Measurements from ENCODE around the gene LCE2B.

The LCE2B gene

DNA sequence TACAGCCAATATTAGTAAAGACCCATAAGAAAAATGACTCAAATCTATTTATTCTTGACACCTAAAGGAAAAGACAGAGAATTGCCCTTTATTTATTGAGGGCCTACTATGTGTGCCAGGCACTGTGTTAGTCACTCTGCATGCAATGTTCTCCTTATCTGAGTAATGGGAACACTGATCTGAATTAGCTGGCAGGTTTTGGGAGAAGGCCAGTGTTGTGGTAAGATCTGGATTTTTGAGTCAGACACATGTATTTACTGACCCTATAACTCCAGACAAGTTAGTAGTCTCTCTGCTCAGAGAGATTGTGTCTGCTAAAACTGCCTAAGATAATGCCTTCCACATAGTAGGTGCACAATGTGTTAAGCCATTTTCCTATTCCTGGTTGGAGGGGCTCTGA, 39.3 kb downstream of the LCE2B start:
- no peak for DNase-seq (ENCODE audit: low read depth)
- no peak overlapping the region for H3K4me3 ChIP-seq (ENCODE audit: low read depth, low read length)
- TF ChIP-seq MYC (IDR thresholded peaks at IDR 0.05; ENCODE audit: low read depth, low read length): no peak
- TF ChIP-seq POLR2A (IDR thresholded peaks at IDR 0.05; ENCODE audit: extremely low read depth, insufficient read length): no peak
- no peak for TF ChIP-seq CTCF (IDR thresholded peaks at IDR 0.05; ENCODE audit: low read depth, low read length)
- TF ChIP-seq, protein P1, sequence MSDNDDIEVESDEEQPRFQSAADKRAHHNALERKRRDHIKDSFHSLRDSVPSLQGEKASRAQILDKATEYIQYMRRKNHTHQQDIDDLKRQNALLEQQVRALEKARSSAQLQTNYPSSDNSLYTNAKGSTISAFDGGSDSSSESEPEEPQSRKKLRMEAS (IDR thresholded peaks at IDR 0.05; ENCODE audit: low read depth, low read length): no peak

DNA sequence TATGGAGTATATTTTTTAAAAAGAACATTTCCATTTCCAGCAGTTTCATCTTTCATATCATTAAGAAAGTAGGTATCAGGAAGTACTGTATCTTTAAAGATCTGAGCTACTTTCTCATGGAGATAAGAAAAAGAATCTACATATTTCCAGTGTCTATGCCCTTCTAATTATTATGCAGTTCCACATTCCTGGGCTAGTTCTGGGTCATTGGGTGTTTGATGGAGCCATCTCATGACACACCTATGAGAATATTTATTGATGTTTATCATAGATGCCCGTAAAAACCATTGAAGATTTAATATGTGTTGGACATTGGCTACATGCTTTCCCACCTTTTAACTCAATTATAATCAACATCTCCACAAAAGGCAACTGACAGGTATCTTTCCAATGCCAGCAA, 43.1 kb downstream of the LCE2B start:
- DNase-seq (ENCODE audit: low read depth): no peak
- H3K4me3 ChIP-seq (ENCODE audit: low read depth, low read length): no peak overlapping the region
- no peak for TF ChIP-seq MYC (IDR thresholded peaks at IDR 0.05; ENCODE audit: low read depth, low read length)
- TF ChIP-seq CTCF (IDR thresholded peaks at IDR 0.05; ENCODE audit: low read depth, low read length): no peak

DNA sequence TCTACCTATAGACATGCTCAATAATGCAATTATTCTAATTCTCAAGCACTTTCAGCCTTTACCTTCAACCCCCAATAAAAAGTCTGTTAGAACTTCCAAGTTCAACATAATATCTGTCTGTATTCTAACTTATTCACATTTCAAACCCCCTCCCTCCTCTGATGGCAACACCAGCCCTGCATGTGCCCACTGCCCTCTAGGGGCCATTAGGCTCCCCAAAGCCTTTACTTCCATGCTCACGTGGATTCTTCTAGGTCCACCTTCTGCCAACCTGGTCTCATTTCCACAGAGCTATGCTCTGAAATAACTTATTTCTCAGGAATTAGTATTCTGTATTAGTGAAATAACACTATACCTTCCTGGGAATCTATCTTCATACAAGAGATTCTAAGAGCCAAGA, 49.7 kb downstream of the LCE2B start:
- TF ChIP-seq POLR2A (IDR thresholded peaks at IDR 0.05; ENCODE audit: extremely low read depth, insufficient read length): no peak
- TF ChIP-seq CTCF (IDR thresholded peaks at IDR 0.05; ENCODE audit: low read depth, low read length): peak; percentile 43
- DNase-seq (ENCODE audit: low read depth): peak; percentile 14
- H3K4me3 ChIP-seq (ENCODE audit: low read depth, low read length): no peak overlapping the region

Measured in NB4 (cell line).